ENCODE data around the gene WWP2. TPM values are rescaled to one million over a fixed set of nuclear protein-coding genes. Genes with fewer than 3 reads are reported as not detected.
A peak's percentile ranks its signal among the peaks of the same experiment; 100 is the strongest.
"Not testable (repeated sequence)": the region's sequence is repeated elsewhere in the genome, so short reads cannot be mapped to it uniquely, and the experiment has no call there.

WWP2 gene
- total RNA-seq, 4 donors from 2014 or later = 21.9 to 32.8 (median 27.8) TPM

GRCh38 chr16:69848637-69849545 lies 86.8 kb downstream of the WWP2 start:
- TF ChIP-seq POLR2A (IDR thresholded peaks at IDR 0.05; ENCODE audit: low read depth) (no peak), EP300 (IDR thresholded peaks at IDR 0.05) (no peak), POLR2AphosphoS5 (IDR thresholded peaks at IDR 0.05) (peak in 1 of 2 donors; percentile 70), CTCF (IDR thresholded peaks at IDR 0.05) (peak in 1 of 3 experiments; percentile 13)
- intact Hi-C loops (cut with DNase I) = no loop called here
- Histone ChIP-seq H3K4me1 (peaks cover 26 to 44% (median 39%) of the 10 kb centered on the region in 4 donors), H3K9me3 (no peaks in the 10 kb centered on the region), H3K27me3 (no peaks in the 10 kb centered on the region), H3K4me3 (peak overlapping the region; percentile 3 to 22 (median 10)), H3K36me3 (peaks cover 0 to 9% (median 4%) of the 10 kb centered on the region in 4 donors), H3K27ac (replicated peaks in 1 of 4) (peak overlapping the region; percentile 64 to 84 (median 76))
- whole genome bisulfite sequencing = 8% methylated on average over 8 of the region's 8 CpGs
- DNase-seq (ENCODE audit: extremely low spot score) = peak; percentile 94

- DNase-seq (ENCODE audit: extremely low spot score) = no peak
- no peaks in the 10 kb centered on the region for H3K27me3 ChIP-seq
- H3K4me3 ChIP-seq = no peak overlapping the region
- no peak overlapping the region for H3K27ac ChIP-seq (replicated peaks in 1 of 4)
- intact Hi-C loops (cut with DNase I) = no loop called here
- peaks cover 0 to 8% (median 0%) of the 10 kb centered on the region in 4 donors for H3K36me3 ChIP-seq
- 67% methylated on average over 13 of the region's 13 CpGs for WGBS
- H3K9me3 ChIP-seq = no peaks in the 10 kb centered on the region
- TF ChIP-seq POLR2A (IDR thresholded peaks at IDR 0.05; ENCODE audit: low read depth) (no peak), CTCF (IDR thresholded peaks at IDR 0.05) (no peak)
- peaks cover 31 to 55% (median 47%) of the 10 kb centered on the region in 4 donors for H3K4me1 ChIP-seq
Measured at GRCh38 chr16:69851491-69852240, 89.5 kb downstream of the WWP2 start.

- intact Hi-C loops (cut with DNase I) = no loop called here
- no peak overlapping the region for H3K4me3 ChIP-seq
- H3K36me3 ChIP-seq = peaks cover 0 to 8% (median 0%) of the 10 kb centered on the region in 4 donors
- H3K4me1 ChIP-seq = peaks cover 26 to 49% (median 41%) of the 10 kb centered on the region in 4 donors
- TF ChIP-seq POLR2AphosphoS5 (IDR thresholded peaks at IDR 0.05) = no peak
- no peak for TF ChIP-seq POLR2A (IDR thresholded peaks at IDR 0.05; ENCODE audit: low read depth)
- no peak for TF ChIP-seq CTCF (IDR thresholded peaks at IDR 0.05)
- TF ChIP-seq EP300 (IDR thresholded peaks at IDR 0.05) = no peak
- 80% methylated on average over 4 of the region's 4 CpGs for WGBS
- H3K9me3 ChIP-seq = no peaks in the 10 kb centered on the region
- H3K27ac ChIP-seq (replicated peaks in 1 of 4) = no peak overlapping the region
- H3K27me3 ChIP-seq = no peaks in the 10 kb centered on the region
- no peak for DNase-seq (ENCODE audit: extremely low spot score)
Measured at GRCh38 chr16:69852815-69853214, 90.7 kb downstream of the WWP2 start.

- TF ChIP-seq POLR2A (IDR thresholded peaks at IDR 0.05; ENCODE audit: low read depth) (no peak), CTCF (IDR thresholded peaks at IDR 0.05) (no peak), POLR2AphosphoS5 (IDR thresholded peaks at IDR 0.05) (no peak), EP300 (IDR thresholded peaks at IDR 0.05) (no peak)
- WGBS = 96% methylated on average over 6 of the region's 6 CpGs
Measured at GRCh38 chr16:69853481-69853880, 91.3 kb downstream of the WWP2 start.

GRCh38 chr16:69854776-69855175 lies 92.6 kb downstream of the WWP2 start:
- not testable (repeated sequence) for H3K9me3 ChIP-seq; H3K27me3 ChIP-seq; DNase-seq (ENCODE audit: extremely low spot score); H3K4me3 ChIP-seq; H3K36me3 ChIP-seq
- Histone ChIP-seq H3K27ac (replicated peaks in 1 of 4) (peak overlapping the region in 1 of 4 donors; percentile 23), H3K4me1 (peaks cover 13 to 40% (median 29%) of the 10 kb centered on the region in 4 donors)
- WGBS = 96% methylated on average over 5 of the region's 5 CpGs
- intact Hi-C loops (cut with DNase I) = loop anchor here (5.0 kb wide), 1 partner anchor 57 kb away; no protein-coding TSS in a partner anchor

More at GRCh38 chr16:69853481-69853880, 91.3 kb downstream of the WWP2 start:
- no peak for DNase-seq (ENCODE audit: extremely low spot score)
- H3K9me3 ChIP-seq = no peaks in the 10 kb centered on the region
- no peak overlapping the region for H3K4me3 ChIP-seq
- peaks cover 20 to 42% (median 34%) of the 10 kb centered on the region in 4 donors for H3K4me1 ChIP-seq
- no peaks in the 10 kb centered on the region for H3K27me3 ChIP-seq
- H3K27ac ChIP-seq (replicated peaks in 1 of 4) = no peak overlapping the region
- intact Hi-C loops (cut with DNase I) = no loop called here
- peaks cover 0 to 8% (median 0%) of the 10 kb centered on the region in 4 donors for H3K36me3 ChIP-seq
